Measurements from ENCODE around the gene C5orf58.

DNA sequence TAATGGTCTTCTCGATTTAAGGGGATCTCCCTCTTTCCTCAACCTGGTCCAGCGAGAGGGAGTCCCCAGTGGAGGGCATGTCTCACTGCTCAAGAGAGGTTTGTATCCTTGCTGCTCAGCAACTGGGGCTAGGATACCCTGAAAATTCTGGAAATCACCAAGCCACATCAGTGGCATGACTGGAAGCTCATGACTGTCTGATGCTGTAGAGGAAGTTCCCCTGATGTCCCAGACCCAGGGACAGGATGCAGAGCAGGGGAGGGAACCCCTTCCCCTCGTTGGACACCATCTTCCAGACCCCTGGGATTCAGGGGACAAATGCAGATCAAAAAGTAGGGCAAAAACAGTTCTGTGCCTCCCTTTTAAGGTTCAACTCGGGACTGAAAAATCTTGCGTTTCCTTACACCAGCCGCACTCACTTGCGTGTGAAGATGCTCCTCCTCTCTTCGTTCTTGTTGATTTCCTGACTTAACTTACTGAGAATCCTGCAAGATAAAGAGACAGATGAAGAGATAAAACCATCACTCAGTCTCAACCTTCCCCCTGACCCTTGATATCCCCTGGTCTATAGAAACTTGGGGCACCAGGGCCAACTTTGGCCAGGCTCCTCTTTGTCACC is 42.7 kb downstream of the C5orf58 start:
- TF ChIP-seq, protein P1, sequence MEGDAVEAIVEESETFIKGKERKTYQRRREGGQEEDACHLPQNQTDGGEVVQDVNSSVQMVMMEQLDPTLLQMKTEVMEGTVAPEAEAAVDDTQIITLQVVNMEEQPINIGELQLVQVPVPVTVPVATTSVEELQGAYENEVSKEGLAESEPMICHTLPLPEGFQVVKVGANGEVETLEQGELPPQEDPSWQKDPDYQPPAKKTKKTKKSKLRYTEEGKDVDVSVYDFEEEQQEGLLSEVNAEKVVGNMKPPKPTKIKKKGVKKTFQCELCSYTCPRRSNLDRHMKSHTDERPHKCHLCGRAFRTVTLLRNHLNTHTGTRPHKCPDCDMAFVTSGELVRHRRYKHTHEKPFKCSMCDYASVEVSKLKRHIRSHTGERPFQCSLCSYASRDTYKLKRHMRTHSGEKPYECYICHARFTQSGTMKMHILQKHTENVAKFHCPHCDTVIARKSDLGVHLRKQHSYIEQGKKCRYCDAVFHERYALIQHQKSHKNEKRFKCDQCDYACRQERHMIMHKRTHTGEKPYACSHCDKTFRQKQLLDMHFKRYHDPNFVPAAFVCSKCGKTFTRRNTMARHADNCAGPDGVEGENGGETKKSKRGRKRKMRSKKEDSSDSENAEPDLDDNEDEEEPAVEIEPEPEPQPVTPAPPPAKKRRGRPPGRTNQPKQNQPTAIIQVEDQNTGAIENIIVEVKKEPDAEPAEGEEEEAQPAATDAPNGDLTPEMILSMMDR (conservative IDR thresholded peaks at IDR 0.05; ENCODE audit: low read length), result no peak
- TF ChIP-seq EZH2phosphoT487 (IDR thresholded peaks at IDR 0.05; ENCODE audit: borderline replicate concordance), result no peak

Data from Loucy (cell line).